ENCODE measurements around the gene CAMSAP1. TPM values are rescaled to one million over a fixed set of nuclear protein-coding genes. Genes with fewer than 3 reads are reported as not detected.

CAMSAP1 gene
- total RNA-seq, 2 experiments from 2014 or later: 43.2 to 46.0 TPM

GRCh38 chr9:135857371-135857786, 50.0 kb downstream of the CAMSAP1 start:
- POLR2A ChIA-PET: no interaction called here
- CTCF ChIA-PET: no interaction called here
- Mint-ChIP-seq H3K9me3 (no peaks in the 10 kb centered on the region), H3K36me3 (peaks cover 30% of the 10 kb centered on the region), H3K4me1 (ENCODE audit: low read depth) (peaks cover 21% of the 10 kb centered on the region), H3K27ac (no peak overlapping the region), H3K4me3 (no peak overlapping the region), H3K27me3 (no peaks in the 10 kb centered on the region)
- intact Hi-C loops (cut with micrococcal nuclease): no loop called here
- DNase-seq: no peak

GRCh38 chr9:135851748-135852147, 55.6 kb downstream of the CAMSAP1 start:
- no peak for DNase-seq
- H3K27me3 Mint-ChIP-seq: no peaks in the 10 kb centered on the region
- ChIA-PET POLR2A (no interaction called here), CTCF (interaction anchor here (0.6 kb wide), 1 partner anchor 18 kb away, joined by 5 read pairs; no protein-coding TSS in a partner anchor)
- H3K36me3 Mint-ChIP-seq: peaks cover 25% of the 10 kb centered on the region
- peaks cover 26% of the 10 kb centered on the region for H3K4me1 Mint-ChIP-seq (ENCODE audit: low read depth)
- intact Hi-C loops (cut with micrococcal nuclease): no loop called here
- no peak overlapping the region for H3K4me3 Mint-ChIP-seq
- H3K9me3 Mint-ChIP-seq: no peaks in the 10 kb centered on the region
- no peak overlapping the region for H3K27ac Mint-ChIP-seq

- H3K27ac Mint-ChIP-seq: no peak overlapping the region
- peaks cover 28% of the 10 kb centered on the region for H3K4me1 Mint-ChIP-seq (ENCODE audit: low read depth)
- no peaks in the 10 kb centered on the region for H3K27me3 Mint-ChIP-seq
- intact Hi-C loops (cut with micrococcal nuclease): no loop called here
- H3K9me3 Mint-ChIP-seq: no peaks in the 10 kb centered on the region
- DNase-seq: peak; percentile 53
- peak overlapping the region; percentile 26 for H3K4me3 Mint-ChIP-seq
- ChIA-PET CTCF (no interaction called here), POLR2A (no interaction called here)
- peaks cover 30% of the 10 kb centered on the region for H3K36me3 Mint-ChIP-seq
These were observed 56.6 kb downstream of the CAMSAP1 start for GRCh38 chr9:135850737-135851136.

- H3K4me3 Mint-ChIP-seq: no peak overlapping the region
- POLR2A ChIA-PET: no interaction called here
- DNase-seq: no peak
- intact Hi-C loops (cut with micrococcal nuclease): no loop called here
- CTCF ChIA-PET: interaction anchor here (2.0 kb wide), 1 partner anchor 14 kb away, joined by 6 read pairs; no protein-coding TSS in a partner anchor
- peaks cover 28% of the 10 kb centered on the region for H3K4me1 Mint-ChIP-seq (ENCODE audit: low read depth)
- H3K36me3 Mint-ChIP-seq: peaks cover 46% of the 10 kb centered on the region
- H3K9me3 Mint-ChIP-seq: peaks cover 10% of the 10 kb centered on the region
- H3K27me3 Mint-ChIP-seq: no peaks in the 10 kb centered on the region
- no peak overlapping the region for H3K27ac Mint-ChIP-seq
These were observed 58.2 kb downstream of the CAMSAP1 start for GRCh38 chr9:135849181-135849580.

DNA sequence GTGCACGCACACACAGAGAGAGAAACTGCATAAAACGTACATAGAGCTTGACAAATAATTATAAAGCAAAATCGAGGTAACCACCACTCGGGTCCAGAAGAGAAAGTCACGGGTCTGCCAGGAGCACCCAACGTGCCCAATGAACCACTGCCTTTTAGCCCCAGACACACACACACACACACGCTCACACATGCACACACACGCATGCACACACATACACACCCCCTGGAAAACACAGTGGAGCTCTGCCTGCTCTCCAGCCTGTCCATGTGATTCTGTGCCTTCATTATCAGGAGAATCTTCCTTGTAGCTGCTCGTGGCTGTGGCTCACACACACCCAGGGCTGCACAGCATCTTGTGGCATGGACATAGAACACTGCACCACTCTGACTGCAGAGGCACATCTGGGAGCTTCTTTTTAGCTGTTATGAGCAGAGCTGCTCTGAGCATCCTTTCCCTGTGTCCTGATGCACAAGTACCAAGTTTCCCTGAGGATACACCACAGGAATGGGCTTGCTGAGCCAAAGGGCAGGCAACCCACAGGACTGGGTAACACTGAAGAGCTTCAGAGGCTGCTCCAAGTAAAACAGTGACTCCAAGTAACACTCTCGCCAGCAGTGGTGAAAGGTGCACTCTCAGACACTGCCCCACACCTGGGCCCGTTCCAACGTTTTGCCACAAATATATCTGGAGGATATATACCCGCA, 58.9 kb downstream of the CAMSAP1 start:
- Mint-ChIP-seq H3K36me3 (peaks cover 50% of the 10 kb centered on the region), H3K9me3 (peaks cover 14% of the 10 kb centered on the region), H3K27ac (peak overlapping the region; percentile 24), H3K4me1 (ENCODE audit: low read depth) (peaks cover 28% of the 10 kb centered on the region), H3K27me3 (no peaks in the 10 kb centered on the region), H3K4me3 (no peak overlapping the region)
- POLR2A ChIA-PET: no interaction called here
- no peak for DNase-seq
- intact Hi-C loops (cut with micrococcal nuclease): no loop called here
- CTCF ChIA-PET: interaction anchor here (2.0 kb wide), 1 partner anchor 15 kb away, joined by 6 read pairs; no protein-coding TSS in a partner anchor

DNA sequence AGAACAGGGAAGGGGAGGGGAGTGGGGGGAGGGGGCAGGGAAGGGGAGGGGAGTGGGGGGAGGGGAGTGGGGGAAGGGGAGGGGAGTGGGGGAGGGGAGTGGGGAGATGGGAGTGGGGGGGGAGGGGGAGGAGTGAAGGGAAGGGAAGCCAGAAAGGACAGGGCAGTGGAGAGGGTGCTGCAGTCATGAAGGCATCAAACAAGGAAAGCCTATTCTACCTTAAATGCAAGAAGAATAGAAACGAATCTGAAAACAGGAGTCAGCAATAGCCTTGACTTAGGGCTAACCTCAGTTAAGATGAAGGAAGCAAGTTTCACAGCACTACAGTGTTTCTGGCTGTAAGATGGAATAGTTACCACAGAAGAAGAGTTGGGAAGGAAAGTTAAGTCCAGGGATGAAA, 59.5 kb downstream of the CAMSAP1 start:
- Mint-ChIP-seq H3K9me3 (peaks cover 14% of the 10 kb centered on the region), H3K27me3 (no peaks in the 10 kb centered on the region), H3K27ac (no peak overlapping the region), H3K4me3 (no peak overlapping the region), H3K36me3 (peaks cover 53% of the 10 kb centered on the region), H3K4me1 (ENCODE audit: low read depth) (peaks cover 29% of the 10 kb centered on the region)
- CTCF ChIA-PET: interaction anchor here (2.0 kb wide), 1 partner anchor 16 kb away, joined by 6 read pairs; no protein-coding TSS in a partner anchor
- no peak for DNase-seq
- intact Hi-C loops (cut with micrococcal nuclease): no loop called here
- POLR2A ChIA-PET: no interaction called here

DNA sequence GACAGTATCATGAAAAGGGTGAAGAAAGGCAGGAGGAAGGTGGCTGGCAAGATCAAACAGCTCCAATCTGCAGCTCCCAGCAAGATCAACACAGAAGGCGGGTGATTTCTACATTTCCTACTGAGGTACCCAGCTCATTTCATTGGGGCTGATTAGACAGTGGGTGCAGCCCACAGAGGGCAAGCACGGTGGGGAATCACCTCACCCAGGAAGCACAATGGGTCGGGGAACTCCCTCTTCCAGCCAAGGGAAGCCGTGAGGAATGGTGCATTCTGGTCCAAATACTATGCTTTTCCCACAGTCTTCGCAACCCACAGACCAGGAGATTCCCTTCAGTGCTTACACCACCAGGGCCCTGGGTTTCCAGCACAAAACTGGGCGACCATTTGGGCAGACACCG, 66.8 kb downstream of the CAMSAP1 start:
- Mint-ChIP-seq H3K4me3 (no peak overlapping the region), H3K27me3 (no peaks in the 10 kb centered on the region), H3K9me3 (peaks cover 14% of the 10 kb centered on the region), H3K36me3 (peaks cover 21% of the 10 kb centered on the region), H3K27ac (no peak overlapping the region), H3K4me1 (ENCODE audit: low read depth) (peaks cover 12% of the 10 kb centered on the region)
- DNase-seq: no peak
- POLR2A ChIA-PET: no interaction called here
- CTCF ChIA-PET: no interaction called here
- intact Hi-C loops (cut with micrococcal nuclease): no loop called here

DNA sequence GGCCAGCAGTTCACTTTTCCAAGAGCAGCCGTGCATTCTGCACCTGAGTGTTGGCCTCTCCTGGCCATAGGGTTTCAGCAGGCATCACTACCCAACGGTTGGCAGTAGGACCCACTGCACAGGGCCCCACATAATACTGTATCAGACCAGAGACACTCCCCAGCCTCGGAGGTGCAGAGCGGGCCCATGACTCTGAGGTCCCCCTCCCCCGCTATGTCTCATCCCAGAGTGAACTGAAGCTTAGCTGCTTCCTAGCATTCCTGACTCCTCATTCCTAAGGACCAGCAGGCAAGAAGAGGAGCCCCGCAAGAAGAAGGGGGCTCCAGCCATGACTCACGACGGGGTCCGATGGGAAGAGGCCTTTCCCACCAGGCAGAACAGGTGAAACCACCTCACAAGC, 67.2 kb downstream of the CAMSAP1 start:
- peaks cover 12% of the 10 kb centered on the region for H3K9me3 Mint-ChIP-seq
- peaks cover 12% of the 10 kb centered on the region for H3K4me1 Mint-ChIP-seq (ENCODE audit: low read depth)
- no peak for DNase-seq
- intact Hi-C loops (cut with micrococcal nuclease): no loop called here
- no peaks in the 10 kb centered on the region for H3K27me3 Mint-ChIP-seq
- no peak overlapping the region for H3K27ac Mint-ChIP-seq
- no peak overlapping the region for H3K4me3 Mint-ChIP-seq
- ChIA-PET CTCF (no interaction called here), POLR2A (no interaction called here)
- H3K36me3 Mint-ChIP-seq: peaks cover 16% of the 10 kb centered on the region

GRCh38 chr9:135839516-135839915, 67.8 kb downstream of the CAMSAP1 start:
- Mint-ChIP-seq H3K36me3 (peaks cover 11% of the 10 kb centered on the region), H3K27ac (no peak overlapping the region), H3K4me1 (ENCODE audit: low read depth) (peaks cover 12% of the 10 kb centered on the region), H3K27me3 (no peaks in the 10 kb centered on the region), H3K9me3 (peaks cover 8% of the 10 kb centered on the region), H3K4me3 (no peak overlapping the region)
- POLR2A ChIA-PET: no interaction called here
- DNase-seq: no peak
- intact Hi-C loops (cut with micrococcal nuclease): no loop called here
- CTCF ChIA-PET: no interaction called here

DNA sequence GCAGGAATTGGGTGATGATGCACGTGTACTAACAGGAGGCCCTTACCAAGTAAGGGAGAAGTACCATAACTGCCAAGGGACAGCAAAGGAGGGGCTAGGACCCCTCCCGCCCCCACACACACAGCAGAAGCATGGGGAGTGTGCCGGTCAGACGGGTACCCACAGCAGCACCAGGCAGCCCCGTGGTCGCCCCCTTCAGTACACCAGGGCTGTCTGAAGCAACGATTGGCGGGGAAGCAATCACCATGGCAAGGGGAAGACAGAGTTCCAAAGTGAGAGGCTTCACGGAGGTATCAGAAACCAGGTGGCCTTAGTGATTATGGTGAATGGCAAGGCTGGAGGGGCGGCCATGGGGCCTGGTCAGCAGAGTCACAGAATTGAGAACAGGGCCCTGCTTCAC, 72.2 kb downstream of the CAMSAP1 start:
- CTCF ChIA-PET: no interaction called here
- DNase-seq: no peak
- Mint-ChIP-seq H3K9me3 (peaks cover 3% of the 10 kb centered on the region), H3K27ac (no peak overlapping the region), H3K4me3 (no peak overlapping the region), H3K27me3 (no peaks in the 10 kb centered on the region), H3K36me3 (peaks cover 11% of the 10 kb centered on the region), H3K4me1 (ENCODE audit: low read depth) (no peaks in the 10 kb centered on the region)
- POLR2A ChIA-PET: no interaction called here
- intact Hi-C loops (cut with micrococcal nuclease): no loop called here

- Mint-ChIP-seq H3K4me1 (ENCODE audit: low read depth) (peaks cover under 1% of the 10 kb centered on the region), H3K36me3 (peaks cover 19% of the 10 kb centered on the region), H3K9me3 (peaks cover 5% of the 10 kb centered on the region), H3K27me3 (no peaks in the 10 kb centered on the region), H3K27ac (no peak overlapping the region), H3K4me3 (no peak overlapping the region)
- ChIA-PET CTCF (no interaction called here), POLR2A (no interaction called here)
- intact Hi-C loops (cut with micrococcal nuclease): no loop called here
- no peak for DNase-seq
These were observed 73.5 kb downstream of the CAMSAP1 start for GRCh38 chr9:135833864-135834263.

DNA sequence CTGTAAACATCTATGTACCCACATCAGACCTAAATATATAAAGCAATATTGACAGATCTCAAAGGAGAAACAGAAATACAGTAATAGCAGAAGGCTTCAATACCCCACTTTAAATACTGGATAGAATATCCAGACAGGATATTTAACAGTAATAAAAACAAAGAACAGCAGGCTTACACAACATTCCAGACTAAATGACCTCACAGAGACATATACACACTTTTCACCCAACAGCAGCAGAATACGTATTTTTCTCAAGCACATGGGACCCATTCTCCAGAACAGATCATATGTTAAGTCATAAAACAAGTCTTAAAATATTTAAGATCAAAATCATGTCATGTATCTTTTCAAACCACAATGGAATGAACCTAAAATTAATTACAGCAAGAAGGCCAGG, 76.8 kb downstream of the CAMSAP1 start:
- ChIA-PET CTCF (no interaction called here), POLR2A (no interaction called here)
- Mint-ChIP-seq H3K4me1 (ENCODE audit: low read depth) (peaks cover 9% of the 10 kb centered on the region), H3K27ac (no peak overlapping the region), H3K36me3 (peaks cover 39% of the 10 kb centered on the region), H3K4me3 (no peak overlapping the region), H3K9me3 (peaks cover 13% of the 10 kb centered on the region), H3K27me3 (no peaks in the 10 kb centered on the region)
- intact Hi-C loops (cut with micrococcal nuclease): no loop called here
- DNase-seq: no peak

GRCh38 chr9:135828656-135829055, 78.7 kb downstream of the CAMSAP1 start:
- no peak overlapping the region for H3K4me3 Mint-ChIP-seq
- ChIA-PET POLR2A (no interaction called here), CTCF (no interaction called here)
- intact Hi-C loops (cut with micrococcal nuclease): no loop called here
- no peaks in the 10 kb centered on the region for H3K27me3 Mint-ChIP-seq
- H3K36me3 Mint-ChIP-seq: peaks cover 47% of the 10 kb centered on the region
- DNase-seq: no peak
- peaks cover 14% of the 10 kb centered on the region for H3K4me1 Mint-ChIP-seq (ENCODE audit: low read depth)
- no peak overlapping the region for H3K27ac Mint-ChIP-seq
- peaks cover 13% of the 10 kb centered on the region for H3K9me3 Mint-ChIP-seq

All from activated CD4-positive, alpha-beta memory T cell treated with anti-CD3 and anti-CD28 coated beads for 36 hours (primary cell).